ENCODE measurements around the gene DPEP1.

DNA sequence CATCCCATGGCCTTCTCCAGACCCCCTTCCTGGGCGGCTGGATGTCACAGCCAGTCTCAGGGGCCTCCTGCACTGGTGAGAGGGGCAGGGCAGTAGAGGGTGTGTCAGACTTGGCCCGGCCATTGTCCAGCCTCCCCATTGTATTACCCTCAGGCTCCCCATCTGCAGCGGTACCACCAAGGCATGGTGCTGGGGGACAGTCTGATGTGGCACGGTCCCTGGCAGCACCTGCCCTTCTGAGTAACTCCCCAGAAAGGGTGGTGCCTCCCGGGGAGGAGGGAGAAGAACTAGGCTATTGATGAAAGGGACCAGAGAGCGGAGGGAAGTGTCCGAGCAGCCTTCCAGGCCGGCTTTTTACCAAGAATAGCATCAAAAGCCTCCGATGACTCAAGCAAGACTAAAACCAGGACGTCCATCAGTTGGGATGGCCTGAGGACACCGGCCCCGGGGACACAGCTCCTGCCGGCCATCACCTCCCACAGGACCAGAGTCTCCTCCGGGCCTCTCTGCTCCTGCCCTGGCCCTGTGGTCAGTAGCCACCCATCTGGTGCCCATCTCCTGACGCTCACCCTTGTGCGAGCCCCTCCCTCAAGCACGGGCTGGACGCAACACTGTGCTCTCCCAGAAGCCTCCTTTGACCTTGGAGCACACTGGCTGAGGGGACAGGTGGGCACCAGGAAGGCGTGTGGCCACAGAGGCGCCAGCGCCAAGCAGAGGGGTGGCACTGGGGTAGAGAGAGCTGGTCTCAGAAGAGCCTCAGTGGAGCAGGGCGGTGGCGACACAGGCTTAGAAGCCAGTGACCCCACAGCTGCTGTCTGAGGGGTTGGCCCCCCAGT lies 43.7 kb upstream of the DPEP1 start:
- TF ChIP-seq CTCF (IDR thresholded peaks at IDR 0.05) (no peak), POLR2A (IDR thresholded peaks at IDR 0.05) (no peak), EP300 (IDR thresholded peaks at IDR 0.05) (no peak)
